Activated CD4-positive, CD25-positive, alpha-beta regulatory T cell treated with anti-CD3 and anti-CD28 coated beads, Interleukin-2, amount 50 U/mL, for 24 hours (primary cell): Measurements from ENCODE around the gene SCYGR4.
"Not testable (repeated sequence)": the region's sequence is repeated elsewhere in the genome, so short reads cannot be mapped to it uniquely, and the experiment has no call there.

Experiments used
- ATAC-seq, 2 donors: fragments of 150-1000 bp; cut with Tn5 transposase; one replicate each; pipeline ENCODE4 v1.10.0; 2021; ENCODE audit warnings: mild to moderate bottlenecking in 1 of 2, moderate library complexity in 1 of 2

Gene SCYGR4

GRCh38 chr2:227617316-227618230 lies at the start of gene SCYGR4:
SCYGR4 (plus strand) TSS chr2:227617498; CDS start chr2:227617498, 0 bp downstream.
- no peak for ATAC-seq

GRCh38 chr2:227568852-227569169 lies 48.5 kb upstream of the SCYGR4 start:
- ATAC-seq, result no peak

- ATAC-seq, result no peak
Observed at GRCh38 chr2:227570615-227571014, 46.7 kb upstream of the SCYGR4 start.

GRCh38 chr2:227576110-227576509 lies 41.2 kb upstream of the SCYGR4 start:
- no peak for ATAC-seq

GRCh38 chr2:227576812-227577211 lies 40.5 kb upstream of the SCYGR4 start:
- ATAC-seq, result no peak

GRCh38 chr2:227577555-227577954 lies 39.7 kb upstream of the SCYGR4 start:
- no peak for ATAC-seq

GRCh38 chr2:227578642-227579041 lies 38.7 kb upstream of the SCYGR4 start:
- ATAC-seq, result no peak

- ATAC-seq, result no peak
Observed at GRCh38 chr2:227579791-227580190, 37.5 kb upstream of the SCYGR4 start.

GRCh38 chr2:227582369-227582768 lies 34.9 kb upstream of the SCYGR4 start:
- ATAC-seq, result no peak

GRCh38 chr2:227592694-227593387 lies 24.5 kb upstream of the SCYGR4 start:
- ATAC-seq, result no peak

- no peak for ATAC-seq
Observed at GRCh38 chr2:227595797-227596196, 21.5 kb upstream of the SCYGR4 start.

GRCh38 chr2:227597036-227597435 lies 20.3 kb upstream of the SCYGR4 start:
- no peak for ATAC-seq

- no peak for ATAC-seq
Observed at GRCh38 chr2:227597998-227598397, 19.3 kb upstream of the SCYGR4 start.

GRCh38 chr2:227598835-227599503 lies 18.3 kb upstream of the SCYGR4 start, which contains the start of gene SCYGR2:
SCYGR2 (plus strand) TSS chr2:227598893; CDS start chr2:227598893, 0 bp downstream.
- ATAC-seq, result not testable (repeated sequence)

- ATAC-seq, result no peak
Observed at GRCh38 chr2:227602358-227602757, 14.9 kb upstream of the SCYGR4 start.

GRCh38 chr2:227606476-227606875 lies 10.8 kb upstream of the SCYGR4 start:
- ATAC-seq, result no peak

- ATAC-seq, result no peak
Observed at GRCh38 chr2:227607941-227608340, 9.4 kb upstream of the SCYGR4 start.

- no peak for ATAC-seq
Observed at GRCh38 chr2:227608561-227609338, 8.5 kb upstream of the SCYGR4 start.

- no peak for ATAC-seq
Observed at GRCh38 chr2:227610123-227610522, 7.2 kb upstream of the SCYGR4 start.

GRCh38 chr2:227612546-227613271 lies 4.6 kb upstream of the SCYGR4 start:
- ATAC-seq, result no peak

- no peak for ATAC-seq
Observed at GRCh38 chr2:227613272-227613660, 4.0 kb upstream of the SCYGR4 start.

- no peak for ATAC-seq
Observed at GRCh38 chr2:227614246-227614645, 3.1 kb upstream of the SCYGR4 start.
